Astrocyte of the spinal cord (primary cell): ENCODE results near the gene RFPL3.
A peak's percentile ranks its signal among the peaks of the same experiment; 100 is the strongest.

Experiments
- DNase-seq: peaks from one replicate; pipeline ENCODE4 v3.0.0; 2011; ENCODE audit warnings: low read depth, low spot score
- H3K4me3 ChIP-seq: 2 replicates; pipeline ENCODE4 v1.5.1; 2011; ENCODE audit warnings: low read depth, mild to moderate bottlenecking, low read length, moderate library complexity
- CTCF ChIP-seq: IDR thresholded peaks from 2 replicates; pipeline ENCODE4 v1.5.1; 2012; ENCODE audit warnings: low read depth, mild to moderate bottlenecking, low read length, inconsistent platforms
- in situ Hi-C: cut with HindIII; loops from 2 replicates; pipeline ENCODE4 v1.10.0; 2017; ENCODE audit warnings: low sequenced_read_pairs

RFPL3 gene

GRCh38 chr22:32407312-32407711 lies 49.6 kb downstream of the RFPL3 start:
- in situ Hi-C loops, result no loop called here
- DNase-seq, result no peak
- no peak for TF ChIP-seq CTCF
- no peak overlapping the region for H3K4me3 ChIP-seq

DNA sequence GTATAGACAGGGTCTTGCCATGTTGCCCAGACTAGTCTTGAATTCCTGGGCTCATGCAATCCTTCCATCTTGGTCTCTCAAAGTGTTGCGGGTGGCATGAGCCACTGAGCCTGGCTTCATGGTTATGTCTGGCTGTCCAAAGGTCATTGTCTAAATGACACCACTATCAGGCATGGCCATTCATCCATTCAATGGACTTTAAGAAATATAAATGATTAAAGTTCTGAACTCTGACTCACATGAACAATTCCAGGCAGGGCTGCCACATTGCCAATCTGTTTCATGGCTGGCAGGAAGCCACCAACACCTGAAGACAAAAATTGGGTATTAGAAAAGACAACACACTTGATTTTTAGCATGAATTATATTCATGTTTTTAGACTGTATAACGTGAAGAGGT lies 50.3 kb downstream of the RFPL3 start:
- in situ Hi-C loops, result no loop called here
- DNase-seq, result no peak
- H3K4me3 ChIP-seq, result no peak overlapping the region
- no peak for TF ChIP-seq CTCF

DNA sequence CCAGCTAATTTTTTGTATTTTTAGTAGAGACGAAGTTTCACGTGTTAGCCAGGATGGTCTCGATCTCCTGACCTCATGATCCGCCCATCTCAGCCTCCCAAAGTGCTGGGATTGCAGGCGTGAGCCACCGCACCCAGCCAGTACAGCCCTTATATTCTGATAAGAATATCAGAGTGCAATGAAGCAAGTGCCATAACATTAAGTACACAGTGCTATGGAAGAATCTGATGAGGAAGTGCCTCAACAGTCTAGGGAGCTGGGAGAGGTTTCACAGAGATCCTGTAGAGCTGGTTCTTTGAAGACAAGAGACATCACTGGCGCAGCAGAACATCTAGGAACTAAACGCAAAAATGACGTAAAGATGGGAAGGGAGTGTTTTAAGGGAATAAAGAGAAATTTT lies 52.3 kb downstream of the RFPL3 start:
- in situ Hi-C loops, result no loop called here
- DNase-seq, result no peak
- H3K4me3 ChIP-seq, result no peak overlapping the region
- TF ChIP-seq CTCF, result no peak

- DNase-seq, result no peak
- no peak for TF ChIP-seq CTCF
- H3K4me3 ChIP-seq, result peak overlapping the region; percentile 90
- in situ Hi-C loops, result no loop called here
These were observed 52.8 kb downstream of the RFPL3 start for GRCh38 chr22:32410459-32410858.
